ENCODE results near the gene DNAH6.
"Not testable (repeated sequence)": the region's sequence is repeated elsewhere in the genome, so short reads cannot be mapped to it uniquely, and the experiment has no call there.

The DNAH6 gene

GRCh38 chr2:84516234-84516986 lies at the start of gene DNAH6:
Gene DNAH6, plus strand, starts transcription at chr2:84516498. Its CDS starts 1,329 bp downstream, at chr2:84517827.
- Histone ChIP-seq H3K9ac (ENCODE audit: low read length) (no peak within 1 kb of the TSS), H3K27ac (ENCODE audit: low read depth, low read length) (peak within 1 kb of the TSS; percentile 7), H3K4me1 (ENCODE audit: control insufficient read depth, insufficient read depth, low read length) (peaks cover 3% of the 10 kb centered on the region), H3K4me3 (ENCODE audit: low read length) (peak within 1 kb of the TSS; percentile 65), H3K36me3 (ENCODE audit: control insufficient read depth, insufficient read depth, low read length) (no peaks in the 10 kb centered on the region), H3K27me3 (ENCODE audit: control insufficient read depth, insufficient read depth, low read length) (no peaks in the 10 kb centered on the region)

GRCh38 chr2:84467389-84467788 lies 48.9 kb upstream of the DNAH6 start:
- H3K9ac ChIP-seq (ENCODE audit: low read length): no peak overlapping the region
- no peaks in the 10 kb centered on the region for H3K36me3 ChIP-seq (ENCODE audit: control insufficient read depth, insufficient read depth, low read length)
- H3K4me3 ChIP-seq (ENCODE audit: low read length): no peak overlapping the region
- H3K27me3 ChIP-seq (ENCODE audit: control insufficient read depth, insufficient read depth, low read length): no peaks in the 10 kb centered on the region
- no peak overlapping the region for H3K27ac ChIP-seq (ENCODE audit: low read depth, low read length)
- no peaks in the 10 kb centered on the region for H3K4me1 ChIP-seq (ENCODE audit: control insufficient read depth, insufficient read depth, low read length)

GRCh38 chr2:84472423-84472822 lies 43.9 kb upstream of the DNAH6 start:
- H3K4me1 ChIP-seq (ENCODE audit: control insufficient read depth, insufficient read depth, low read length); H3K27ac ChIP-seq (ENCODE audit: low read depth, low read length); H3K36me3 ChIP-seq (ENCODE audit: control insufficient read depth, insufficient read depth, low read length); H3K9ac ChIP-seq (ENCODE audit: low read length); H3K27me3 ChIP-seq (ENCODE audit: control insufficient read depth, insufficient read depth, low read length); H3K4me3 ChIP-seq (ENCODE audit: low read length): not testable (repeated sequence)

- Histone ChIP-seq H3K4me3 (ENCODE audit: low read length) (no peak overlapping the region), H3K27me3 (ENCODE audit: control insufficient read depth, insufficient read depth, low read length) (no peaks in the 10 kb centered on the region), H3K4me1 (ENCODE audit: control insufficient read depth, insufficient read depth, low read length) (no peaks in the 10 kb centered on the region), H3K36me3 (ENCODE audit: control insufficient read depth, insufficient read depth, low read length) (no peaks in the 10 kb centered on the region), H3K9ac (ENCODE audit: low read length) (no peak overlapping the region), H3K27ac (ENCODE audit: low read depth, low read length) (no peak overlapping the region)
Observed at GRCh38 chr2:84472856-84473565, 43.3 kb upstream of the DNAH6 start.

GRCh38 chr2:84474176-84474575 lies 42.1 kb upstream of the DNAH6 start:
- no peak overlapping the region for H3K27ac ChIP-seq (ENCODE audit: low read depth, low read length)
- H3K27me3 ChIP-seq (ENCODE audit: control insufficient read depth, insufficient read depth, low read length): no peaks in the 10 kb centered on the region
- H3K36me3 ChIP-seq (ENCODE audit: control insufficient read depth, insufficient read depth, low read length): no peaks in the 10 kb centered on the region
- no peaks in the 10 kb centered on the region for H3K4me1 ChIP-seq (ENCODE audit: control insufficient read depth, insufficient read depth, low read length)
- H3K9ac ChIP-seq (ENCODE audit: low read length): no peak overlapping the region
- H3K4me3 ChIP-seq (ENCODE audit: low read length): no peak overlapping the region

- Histone ChIP-seq H3K27me3 (ENCODE audit: control insufficient read depth, insufficient read depth, low read length) (no peaks in the 10 kb centered on the region), H3K9ac (ENCODE audit: low read length) (no peak overlapping the region), H3K36me3 (ENCODE audit: control insufficient read depth, insufficient read depth, low read length) (no peaks in the 10 kb centered on the region), H3K4me1 (ENCODE audit: control insufficient read depth, insufficient read depth, low read length) (no peaks in the 10 kb centered on the region), H3K27ac (ENCODE audit: low read depth, low read length) (no peak overlapping the region), H3K4me3 (ENCODE audit: low read length) (no peak overlapping the region)
Observed at GRCh38 chr2:84477886-84478285, 38.4 kb upstream of the DNAH6 start.

- H3K27ac ChIP-seq (ENCODE audit: low read depth, low read length): no peak overlapping the region
- no peaks in the 10 kb centered on the region for H3K4me1 ChIP-seq (ENCODE audit: control insufficient read depth, insufficient read depth, low read length)
- no peak overlapping the region for H3K4me3 ChIP-seq (ENCODE audit: low read length)
- H3K36me3 ChIP-seq (ENCODE audit: control insufficient read depth, insufficient read depth, low read length): no peaks in the 10 kb centered on the region
- no peak overlapping the region for H3K9ac ChIP-seq (ENCODE audit: low read length)
- no peaks in the 10 kb centered on the region for H3K27me3 ChIP-seq (ENCODE audit: control insufficient read depth, insufficient read depth, low read length)
Observed at GRCh38 chr2:84478867-84479266, 37.4 kb upstream of the DNAH6 start.

- Histone ChIP-seq H3K36me3 (ENCODE audit: control insufficient read depth, insufficient read depth, low read length) (no peaks in the 10 kb centered on the region), H3K9ac (ENCODE audit: low read length) (no peak overlapping the region), H3K4me1 (ENCODE audit: control insufficient read depth, insufficient read depth, low read length) (no peaks in the 10 kb centered on the region), H3K27me3 (ENCODE audit: control insufficient read depth, insufficient read depth, low read length) (no peaks in the 10 kb centered on the region), H3K4me3 (ENCODE audit: low read length) (no peak overlapping the region), H3K27ac (ENCODE audit: low read depth, low read length) (no peak overlapping the region)
Observed at GRCh38 chr2:84481702-84482101, 34.6 kb upstream of the DNAH6 start.

GRCh38 chr2:84482603-84483002 lies 33.7 kb upstream of the DNAH6 start:
- Histone ChIP-seq H3K4me1 (ENCODE audit: control insufficient read depth, insufficient read depth, low read length) (no peaks in the 10 kb centered on the region), H3K36me3 (ENCODE audit: control insufficient read depth, insufficient read depth, low read length) (no peaks in the 10 kb centered on the region), H3K27me3 (ENCODE audit: control insufficient read depth, insufficient read depth, low read length) (no peaks in the 10 kb centered on the region), H3K27ac (ENCODE audit: low read depth, low read length) (no peak overlapping the region), H3K9ac (ENCODE audit: low read length) (no peak overlapping the region), H3K4me3 (ENCODE audit: low read length) (no peak overlapping the region)

GRCh38 chr2:84483320-84483719 lies 33.0 kb upstream of the DNAH6 start:
- H3K4me1 ChIP-seq (ENCODE audit: control insufficient read depth, insufficient read depth, low read length): no peaks in the 10 kb centered on the region
- H3K27ac ChIP-seq (ENCODE audit: low read depth, low read length): no peak overlapping the region
- no peaks in the 10 kb centered on the region for H3K27me3 ChIP-seq (ENCODE audit: control insufficient read depth, insufficient read depth, low read length)
- no peak overlapping the region for H3K4me3 ChIP-seq (ENCODE audit: low read length)
- H3K36me3 ChIP-seq (ENCODE audit: control insufficient read depth, insufficient read depth, low read length): no peaks in the 10 kb centered on the region
- no peak overlapping the region for H3K9ac ChIP-seq (ENCODE audit: low read length)

GRCh38 chr2:84486441-84487115 lies 29.7 kb upstream of the DNAH6 start:
- H3K9ac ChIP-seq (ENCODE audit: low read length): no peak overlapping the region

GRCh38 chr2:84487298-84487996 lies 28.9 kb upstream of the DNAH6 start:
- Histone ChIP-seq H3K9ac (ENCODE audit: low read length) (no peak overlapping the region), H3K36me3 (ENCODE audit: control insufficient read depth, insufficient read depth, low read length) (no peaks in the 10 kb centered on the region), H3K4me1 (ENCODE audit: control insufficient read depth, insufficient read depth, low read length) (no peaks in the 10 kb centered on the region), H3K27me3 (ENCODE audit: control insufficient read depth, insufficient read depth, low read length) (no peaks in the 10 kb centered on the region), H3K4me3 (ENCODE audit: low read length) (no peak overlapping the region), H3K27ac (ENCODE audit: low read depth, low read length) (no peak overlapping the region)

More at GRCh38 chr2:84486441-84487115, 29.7 kb upstream of the DNAH6 start:
- no peak overlapping the region for H3K4me3 ChIP-seq (ENCODE audit: low read length)
- no peaks in the 10 kb centered on the region for H3K36me3 ChIP-seq (ENCODE audit: control insufficient read depth, insufficient read depth, low read length)
- H3K27me3 ChIP-seq (ENCODE audit: control insufficient read depth, insufficient read depth, low read length): no peaks in the 10 kb centered on the region
- no peak overlapping the region for H3K27ac ChIP-seq (ENCODE audit: low read depth, low read length)
- no peaks in the 10 kb centered on the region for H3K4me1 ChIP-seq (ENCODE audit: control insufficient read depth, insufficient read depth, low read length)

Measured in rectal smooth muscle tissue (tissue), 1 donor.